ENCODE measurements around the gene IKZF2. TPM values are rescaled to one million over a fixed set of nuclear protein-coding genes. Genes with fewer than 3 reads are reported as not detected.

The IKZF2 gene
- total RNA-seq, 1 experiment from 2014 or later = 3.0 TPM

GRCh38 chr2:213175673-213176247 lies 24.3 kb upstream of the IKZF2 start:
- Histone ChIP-seq H2BK120ac (ENCODE audit: low read depth, low read length, poor library complexity, severe bottlenecking) (no peak overlapping the region), H2BK20ac (ENCODE audit: low read depth, low read length, poor library complexity, severe bottlenecking) (no peak overlapping the region), H4K8ac (replicated peaks; ENCODE audit: insufficient read length, low read depth, low read length) (no peak overlapping the region), H3T11ph (ENCODE audit: low read length) (no peak overlapping the region), H3K4me1 (ENCODE audit: insufficient read depth, low read length) (no peaks in the 10 kb centered on the region), H3K27me3 (ENCODE audit: insufficient read depth, low read length) (no peaks in the 10 kb centered on the region), H3K9ac (ENCODE audit: extremely low read depth, insufficient read length, low read length) (no peak overlapping the region), H2BK5ac (ENCODE audit: insufficient read length, low read length) (no peak overlapping the region), H2AK5ac (ENCODE audit: insufficient read length, low read length) (no peak overlapping the region), H3K56ac (ENCODE audit: insufficient read length, low read depth, low read length) (no peak overlapping the region), H3K79me2 (ENCODE audit: insufficient read depth, low read length) (no peaks in the 10 kb centered on the region), H4K91ac (ENCODE audit: insufficient read length, low read depth, low read length) (no peak overlapping the region), H2BK15ac (ENCODE audit: low read depth, low read length) (no peak overlapping the region), H3K4me2 (ENCODE audit: insufficient read depth, insufficient read length, low read length) (no peak overlapping the region), H4K20me1 (ENCODE audit: control insufficient read depth, insufficient read depth, insufficient read length) (no peaks in the 10 kb centered on the region), H3K27ac (ENCODE audit: insufficient read length, low read depth, low read length) (no peak overlapping the region), H2BK12ac (ENCODE audit: insufficient read length, low read depth, low read length) (no peak overlapping the region), H3K9me3 (ENCODE audit: control insufficient read depth, low read depth, low read length) (no peaks in the 10 kb centered on the region), H4K5ac (ENCODE audit: insufficient read length, low read depth, low read length) (no peak overlapping the region), H3K18ac (ENCODE audit: insufficient read length, low read depth, low read length) (no peak overlapping the region), H3K4ac (ENCODE audit: low read depth, low read length) (no peak overlapping the region), H3K23ac (ENCODE audit: insufficient read length, low read depth, low read length) (no peak overlapping the region), H3K79me1 (ENCODE audit: insufficient read depth, low read depth, low read length, poor library complexity, severe bottlenecking) (no peaks in the 10 kb centered on the region), H2AFZ (ENCODE audit: low read length) (no peak overlapping the region), H3K14ac (ENCODE audit: insufficient read depth, low read length) (no peak overlapping the region), H3K23me2 (ENCODE audit: insufficient read length, low read depth, low read length, poor library complexity, severe bottlenecking) (no peaks in the 10 kb centered on the region)
- DNase-seq = no peak
- Mint-ChIP-seq H3K4me3 (no peak overlapping the region), H3K27ac (no peak overlapping the region), H3K36me3 (ENCODE audit: insufficient read depth in 1 of 3, low read depth in 3 of 3) (peaks cover 0 to 5% (median 0%) of the 10 kb centered on the region in 3 experiments; a peak in 2 of 7 replicates), H3K4me1 (peaks cover 0 to 8% of the 10 kb centered on the region in 2 experiments; a peak in 2 of 4 replicates), H3K9me3 (no peaks in the 10 kb centered on the region; a peak in 1 of 5 replicates), H3K27me3 (ENCODE audit: low read depth) (no peaks in the 10 kb centered on the region)
- TF ChIP-seq, protein P1, sequence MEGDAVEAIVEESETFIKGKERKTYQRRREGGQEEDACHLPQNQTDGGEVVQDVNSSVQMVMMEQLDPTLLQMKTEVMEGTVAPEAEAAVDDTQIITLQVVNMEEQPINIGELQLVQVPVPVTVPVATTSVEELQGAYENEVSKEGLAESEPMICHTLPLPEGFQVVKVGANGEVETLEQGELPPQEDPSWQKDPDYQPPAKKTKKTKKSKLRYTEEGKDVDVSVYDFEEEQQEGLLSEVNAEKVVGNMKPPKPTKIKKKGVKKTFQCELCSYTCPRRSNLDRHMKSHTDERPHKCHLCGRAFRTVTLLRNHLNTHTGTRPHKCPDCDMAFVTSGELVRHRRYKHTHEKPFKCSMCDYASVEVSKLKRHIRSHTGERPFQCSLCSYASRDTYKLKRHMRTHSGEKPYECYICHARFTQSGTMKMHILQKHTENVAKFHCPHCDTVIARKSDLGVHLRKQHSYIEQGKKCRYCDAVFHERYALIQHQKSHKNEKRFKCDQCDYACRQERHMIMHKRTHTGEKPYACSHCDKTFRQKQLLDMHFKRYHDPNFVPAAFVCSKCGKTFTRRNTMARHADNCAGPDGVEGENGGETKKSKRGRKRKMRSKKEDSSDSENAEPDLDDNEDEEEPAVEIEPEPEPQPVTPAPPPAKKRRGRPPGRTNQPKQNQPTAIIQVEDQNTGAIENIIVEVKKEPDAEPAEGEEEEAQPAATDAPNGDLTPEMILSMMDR (conservative IDR thresholded peaks at IDR 0.05) = no peak
- no CpG with 5 or more reads among the region's 1 CpG for WGBS (ENCODE audit: extremely low coverage, insufficient read length, low lambda C conversion rate)
